ENCODE data around the gene FOXI1.

The FOXI1 gene

GRCh38 chr5:170070556-170071412 is 34.9 kb upstream of the FOXI1 start:
- no peak for TF ChIP-seq FOXP2 (optimal IDR thresholded peaks at IDR 0.05; ENCODE audit: control extremely low read depth, extremely low read length, insufficient read depth)
- TF ChIP-seq POLR2AphosphoS5 (IDR thresholded peaks at IDR 0.05; ENCODE audit: borderline replicate concordance, low read depth, low read length): no peak
- TF ChIP-seq EZH2 (IDR thresholded peaks at IDR 0.05): no peak

GRCh38 chr5:170071748-170072147 is 33.9 kb upstream of the FOXI1 start:
- TF ChIP-seq FOXP2 (optimal IDR thresholded peaks at IDR 0.05; ENCODE audit: control extremely low read depth, extremely low read length, insufficient read depth) (no peak), EZH2 (IDR thresholded peaks at IDR 0.05) (no peak), POLR2AphosphoS5 (IDR thresholded peaks at IDR 0.05; ENCODE audit: borderline replicate concordance, low read depth, low read length) (no peak)
- Histone ChIP-seq H3K9me3 (ENCODE audit: low read depth, low read length) (no peaks in the 10 kb centered on the region), H3K36me3 (ENCODE audit: insufficient read depth, low read length) (no peaks in the 10 kb centered on the region)

More at GRCh38 chr5:170070556-170071412, 34.9 kb upstream of the FOXI1 start:
- H3K9me3 ChIP-seq (ENCODE audit: low read depth, low read length): no peaks in the 10 kb centered on the region
- H3K4me3 ChIP-seq: no peak overlapping the region
- no peak for DNase-seq (ENCODE audit: low read depth, low spot score)
- no peak overlapping the region for H3K27ac ChIP-seq
- H3K36me3 ChIP-seq (ENCODE audit: insufficient read depth, low read length): no peaks in the 10 kb centered on the region
- H3K9ac ChIP-seq (ENCODE audit: insufficient read length): no peak overlapping the region

GRCh38 chr5:170075696-170076095 is 30.0 kb upstream of the FOXI1 start:
- Histone ChIP-seq H3K9me3 (ENCODE audit: low read depth, low read length) (no peaks in the 10 kb centered on the region), H3K9ac (ENCODE audit: insufficient read length) (no peak overlapping the region), H3K27ac (no peak overlapping the region), H3K4me3 (no peak overlapping the region), H3K36me3 (ENCODE audit: insufficient read depth, low read length) (no peaks in the 10 kb centered on the region)
- TF ChIP-seq EZH2 (IDR thresholded peaks at IDR 0.05) (no peak), FOXP2 (optimal IDR thresholded peaks at IDR 0.05; ENCODE audit: control extremely low read depth, extremely low read length, insufficient read depth) (no peak), POLR2AphosphoS5 (IDR thresholded peaks at IDR 0.05; ENCODE audit: borderline replicate concordance, low read depth, low read length) (no peak)
- DNase-seq (ENCODE audit: low read depth, low spot score): no peak

More at GRCh38 chr5:170071748-170072147, 33.9 kb upstream of the FOXI1 start:
- no peak for DNase-seq (ENCODE audit: low read depth, low spot score)
- Histone ChIP-seq H3K27ac (no peak overlapping the region), H3K4me3 (no peak overlapping the region), H3K9ac (ENCODE audit: insufficient read length) (no peak overlapping the region)

- DNase-seq (ENCODE audit: low read depth, low spot score): no peak
- no peaks in the 10 kb centered on the region for H3K36me3 ChIP-seq (ENCODE audit: insufficient read depth, low read length)
- no peak for TF ChIP-seq POLR2AphosphoS5 (IDR thresholded peaks at IDR 0.05; ENCODE audit: borderline replicate concordance, low read depth, low read length)
- no peak for TF ChIP-seq EZH2 (IDR thresholded peaks at IDR 0.05)
- no peak for TF ChIP-seq FOXP2 (optimal IDR thresholded peaks at IDR 0.05; ENCODE audit: control extremely low read depth, extremely low read length, insufficient read depth)
- no peak overlapping the region for H3K27ac ChIP-seq
- no peak overlapping the region for H3K9ac ChIP-seq (ENCODE audit: insufficient read length)
- no peak overlapping the region for H3K4me3 ChIP-seq
- H3K9me3 ChIP-seq (ENCODE audit: low read depth, low read length): no peaks in the 10 kb centered on the region
Measured at GRCh38 chr5:170076211-170076610, 29.5 kb upstream of the FOXI1 start.

- no peak overlapping the region for H3K27ac ChIP-seq
- no peaks in the 10 kb centered on the region for H3K9me3 ChIP-seq (ENCODE audit: low read depth, low read length)
- DNase-seq (ENCODE audit: low read depth, low spot score): no peak
- TF ChIP-seq EZH2 (IDR thresholded peaks at IDR 0.05): no peak
- TF ChIP-seq FOXP2 (optimal IDR thresholded peaks at IDR 0.05; ENCODE audit: control extremely low read depth, extremely low read length, insufficient read depth): no peak
- TF ChIP-seq POLR2AphosphoS5 (IDR thresholded peaks at IDR 0.05; ENCODE audit: borderline replicate concordance, low read depth, low read length): no peak
- H3K9ac ChIP-seq (ENCODE audit: insufficient read length): no peak overlapping the region
- H3K36me3 ChIP-seq (ENCODE audit: insufficient read depth, low read length): no peaks in the 10 kb centered on the region
- no peak overlapping the region for H3K4me3 ChIP-seq
Measured at GRCh38 chr5:170076739-170077138, 29.0 kb upstream of the FOXI1 start.

GRCh38 chr5:170077526-170077925 is 28.2 kb upstream of the FOXI1 start:
- no peak for TF ChIP-seq EZH2 (IDR thresholded peaks at IDR 0.05)
- TF ChIP-seq POLR2AphosphoS5 (IDR thresholded peaks at IDR 0.05; ENCODE audit: borderline replicate concordance, low read depth, low read length): no peak
- no peak for TF ChIP-seq FOXP2 (optimal IDR thresholded peaks at IDR 0.05; ENCODE audit: control extremely low read depth, extremely low read length, insufficient read depth)
- Histone ChIP-seq H3K27ac (no peak overlapping the region), H3K36me3 (ENCODE audit: insufficient read depth, low read length) (no peaks in the 10 kb centered on the region)

GRCh38 chr5:170078458-170078857 is 27.2 kb upstream of the FOXI1 start:
- Histone ChIP-seq H3K9ac (ENCODE audit: insufficient read length) (no peak overlapping the region), H3K4me3 (no peak overlapping the region), H3K27ac (no peak overlapping the region), H3K9me3 (ENCODE audit: low read depth, low read length) (no peaks in the 10 kb centered on the region), H3K36me3 (ENCODE audit: insufficient read depth, low read length) (no peaks in the 10 kb centered on the region)
- no peak for TF ChIP-seq POLR2AphosphoS5 (IDR thresholded peaks at IDR 0.05; ENCODE audit: borderline replicate concordance, low read depth, low read length)
- TF ChIP-seq FOXP2 (optimal IDR thresholded peaks at IDR 0.05; ENCODE audit: control extremely low read depth, extremely low read length, insufficient read depth): no peak
- TF ChIP-seq EZH2 (IDR thresholded peaks at IDR 0.05): no peak
- DNase-seq (ENCODE audit: low read depth, low spot score): no peak

More at GRCh38 chr5:170077526-170077925, 28.2 kb upstream of the FOXI1 start:
- no peak for DNase-seq (ENCODE audit: low read depth, low spot score)
- no peak overlapping the region for H3K9ac ChIP-seq (ENCODE audit: insufficient read length)
- H3K9me3 ChIP-seq (ENCODE audit: low read depth, low read length): no peaks in the 10 kb centered on the region
- no peak overlapping the region for H3K4me3 ChIP-seq

- Histone ChIP-seq H3K36me3 (ENCODE audit: insufficient read depth, low read length) (no peaks in the 10 kb centered on the region), H3K27ac (no peak overlapping the region), H3K9me3 (ENCODE audit: low read depth, low read length) (no peaks in the 10 kb centered on the region), H3K4me3 (no peak overlapping the region), H3K9ac (ENCODE audit: insufficient read length) (no peak overlapping the region)
- TF ChIP-seq FOXP2 (optimal IDR thresholded peaks at IDR 0.05; ENCODE audit: control extremely low read depth, extremely low read length, insufficient read depth) (no peak), POLR2AphosphoS5 (IDR thresholded peaks at IDR 0.05; ENCODE audit: borderline replicate concordance, low read depth, low read length) (no peak), EZH2 (IDR thresholded peaks at IDR 0.05) (no peak)
- DNase-seq (ENCODE audit: low read depth, low spot score): no peak
Measured at GRCh38 chr5:170078931-170079330, 26.8 kb upstream of the FOXI1 start.

Data from SK-N-MC (cell line).